ENCODE data around the gene TRAF3IP3. TPM values are rescaled to one million over a fixed set of nuclear protein-coding genes. Genes with fewer than 3 reads are reported as not detected.
"Not testable (repeated sequence)": the region's sequence is repeated elsewhere in the genome, so short reads cannot be mapped to it uniquely, and the experiment has no call there.

The TRAF3IP3 gene
- total RNA-seq, 1 donor = not detected

DNA sequence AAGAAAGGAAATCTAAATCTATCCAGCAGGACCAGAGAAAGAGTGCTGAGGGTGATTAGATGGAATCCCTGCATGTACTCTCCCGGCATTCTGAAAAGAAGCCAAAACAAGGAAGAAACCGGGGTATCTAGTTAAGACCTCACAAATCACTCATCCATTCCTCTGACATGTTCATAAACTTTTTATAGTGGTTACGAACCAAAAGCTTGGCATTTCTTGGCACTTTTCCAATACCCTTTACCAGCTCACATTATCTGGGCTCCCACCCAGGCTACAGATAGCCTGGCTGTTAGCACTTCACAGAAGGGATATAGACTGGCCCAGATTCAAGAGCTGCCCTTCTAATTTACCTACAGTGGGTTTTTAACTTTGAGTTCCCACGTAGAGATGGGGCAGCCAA, 30.3 kb downstream of the TRAF3IP3 start:
- DNase-seq (ENCODE audit: low read depth) = no peak
- TF ChIP-seq, protein P1, sequence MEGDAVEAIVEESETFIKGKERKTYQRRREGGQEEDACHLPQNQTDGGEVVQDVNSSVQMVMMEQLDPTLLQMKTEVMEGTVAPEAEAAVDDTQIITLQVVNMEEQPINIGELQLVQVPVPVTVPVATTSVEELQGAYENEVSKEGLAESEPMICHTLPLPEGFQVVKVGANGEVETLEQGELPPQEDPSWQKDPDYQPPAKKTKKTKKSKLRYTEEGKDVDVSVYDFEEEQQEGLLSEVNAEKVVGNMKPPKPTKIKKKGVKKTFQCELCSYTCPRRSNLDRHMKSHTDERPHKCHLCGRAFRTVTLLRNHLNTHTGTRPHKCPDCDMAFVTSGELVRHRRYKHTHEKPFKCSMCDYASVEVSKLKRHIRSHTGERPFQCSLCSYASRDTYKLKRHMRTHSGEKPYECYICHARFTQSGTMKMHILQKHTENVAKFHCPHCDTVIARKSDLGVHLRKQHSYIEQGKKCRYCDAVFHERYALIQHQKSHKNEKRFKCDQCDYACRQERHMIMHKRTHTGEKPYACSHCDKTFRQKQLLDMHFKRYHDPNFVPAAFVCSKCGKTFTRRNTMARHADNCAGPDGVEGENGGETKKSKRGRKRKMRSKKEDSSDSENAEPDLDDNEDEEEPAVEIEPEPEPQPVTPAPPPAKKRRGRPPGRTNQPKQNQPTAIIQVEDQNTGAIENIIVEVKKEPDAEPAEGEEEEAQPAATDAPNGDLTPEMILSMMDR (IDR thresholded peaks at IDR 0.05; ENCODE audit: insufficient read depth, low read length) = no peak
- H3K4me3 ChIP-seq (ENCODE audit: low read depth, low read length) = no peak overlapping the region

DNA sequence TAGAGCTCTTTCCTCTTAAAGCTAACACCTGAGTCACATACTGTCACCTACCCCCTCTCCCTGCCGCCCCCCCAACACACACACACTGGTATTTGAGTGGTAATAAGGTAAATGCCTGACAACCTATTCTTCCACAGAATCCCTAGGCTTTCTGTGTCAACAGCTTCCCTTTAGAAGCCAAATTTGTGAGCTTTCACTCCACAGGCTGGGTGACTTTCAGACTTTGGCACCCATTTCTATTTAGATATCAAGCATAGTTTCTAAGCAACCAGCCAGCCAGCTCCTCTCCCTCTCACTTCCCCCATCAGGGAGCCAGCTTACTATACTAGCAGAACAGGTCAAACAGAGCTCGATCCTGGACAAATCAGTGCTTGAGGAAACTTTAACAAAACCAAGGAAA, 31.7 kb downstream of the TRAF3IP3 start:
- peak; percentile 49 for DNase-seq (ENCODE audit: low read depth)
- H3K4me3 ChIP-seq (ENCODE audit: low read depth, low read length) = no peak overlapping the region
- TF ChIP-seq, protein P1 (IDR thresholded peaks at IDR 0.05; ENCODE audit: insufficient read depth, low read length) = no peak

DNA sequence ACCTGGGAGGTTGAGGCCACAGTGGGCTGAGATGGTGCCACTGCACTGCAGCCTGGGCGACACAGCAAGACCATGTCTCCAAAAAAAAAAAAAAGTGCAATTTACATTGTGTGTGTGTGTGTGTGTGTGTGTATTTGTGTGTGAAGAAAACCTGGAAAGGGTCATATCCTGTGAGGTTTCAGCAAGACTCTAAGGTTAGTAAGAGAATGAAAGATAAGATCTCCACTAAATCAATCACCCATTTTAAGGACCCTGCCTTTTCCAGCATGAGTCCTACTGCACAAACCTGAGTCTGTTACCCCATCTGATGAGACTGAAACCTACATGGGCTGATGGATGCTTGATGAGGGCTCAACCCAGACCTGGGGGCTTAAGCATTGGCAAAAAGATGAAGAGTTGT, 33.4 kb downstream of the TRAF3IP3 start:
- TF ChIP-seq, protein P1 (IDR thresholded peaks at IDR 0.05; ENCODE audit: insufficient read depth, low read length) = no peak
- no peak for DNase-seq (ENCODE audit: low read depth)
- H3K4me3 ChIP-seq (ENCODE audit: low read depth, low read length) = no peak overlapping the region

DNA sequence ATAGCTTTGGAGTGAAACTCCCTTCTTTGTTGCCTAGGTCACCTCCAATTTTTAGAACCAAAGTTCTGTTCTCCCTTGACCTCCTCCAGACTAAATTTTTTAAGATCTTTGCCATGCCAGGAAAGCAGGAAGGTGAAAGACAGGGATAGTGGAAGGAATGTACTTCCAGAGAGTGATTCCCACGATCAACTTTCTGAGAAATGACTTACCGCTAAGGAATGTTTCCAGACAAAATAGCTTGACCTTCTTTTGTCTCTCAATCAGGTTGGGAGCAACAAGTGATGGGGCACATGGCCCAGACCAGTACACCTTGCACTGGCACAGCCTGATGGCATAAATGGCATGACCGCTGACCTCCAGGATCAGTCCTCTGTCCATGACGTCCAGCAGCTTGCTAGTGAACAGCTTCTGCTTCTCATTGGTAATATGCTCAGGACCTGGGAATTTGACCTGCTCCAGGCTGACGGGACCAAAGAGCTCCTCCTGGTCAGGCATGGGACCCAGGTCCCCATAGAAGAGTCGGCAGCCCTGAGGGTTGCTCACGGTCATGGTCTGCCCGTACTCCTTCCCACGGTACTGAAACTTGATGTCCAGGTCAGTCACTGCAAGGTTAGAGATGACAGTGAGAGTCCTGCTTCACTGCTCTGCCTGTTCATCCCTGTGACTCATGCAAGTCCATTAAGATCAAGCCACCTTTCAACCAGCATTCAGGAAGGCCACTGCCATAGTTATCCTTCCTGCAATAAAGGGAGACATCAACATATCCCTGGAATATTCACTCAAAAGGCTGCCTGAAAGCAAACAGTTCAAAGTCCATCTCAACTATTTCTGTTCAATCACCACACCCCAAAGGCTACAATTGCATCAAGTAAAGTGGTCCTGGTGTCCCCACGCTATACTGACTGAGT, 34.7 kb downstream of the TRAF3IP3 start:
- TF ChIP-seq, protein P1 (IDR thresholded peaks at IDR 0.05; ENCODE audit: insufficient read depth, low read length) = no peak
- no peak for DNase-seq (ENCODE audit: low read depth)
- no peak overlapping the region for H3K4me3 ChIP-seq (ENCODE audit: low read depth, low read length)

DNA sequence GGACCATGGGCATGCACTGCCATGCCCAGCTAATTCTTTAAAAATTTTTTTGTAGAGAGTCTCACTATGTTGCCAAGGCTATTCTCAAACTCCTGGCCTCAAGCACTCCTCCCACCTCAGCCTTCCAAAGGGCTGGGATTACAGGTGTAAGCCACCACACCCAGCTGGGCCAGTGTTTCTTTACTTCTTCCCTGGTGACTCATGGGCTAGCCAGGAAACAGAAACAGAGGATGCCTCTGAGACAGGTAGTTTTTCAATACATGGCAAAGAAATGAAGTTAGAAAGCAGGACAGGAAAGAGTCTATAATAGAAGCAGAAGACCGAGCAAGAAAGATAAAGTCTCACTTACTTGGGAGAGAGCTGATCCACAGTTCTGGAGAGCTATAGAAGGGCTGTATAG, 36.1 kb downstream of the TRAF3IP3 start:
- no peak overlapping the region for H3K4me3 ChIP-seq (ENCODE audit: low read depth, low read length)
- TF ChIP-seq, protein P1 (IDR thresholded peaks at IDR 0.05; ENCODE audit: insufficient read depth, low read length) = no peak
- no peak for DNase-seq (ENCODE audit: low read depth)

DNA sequence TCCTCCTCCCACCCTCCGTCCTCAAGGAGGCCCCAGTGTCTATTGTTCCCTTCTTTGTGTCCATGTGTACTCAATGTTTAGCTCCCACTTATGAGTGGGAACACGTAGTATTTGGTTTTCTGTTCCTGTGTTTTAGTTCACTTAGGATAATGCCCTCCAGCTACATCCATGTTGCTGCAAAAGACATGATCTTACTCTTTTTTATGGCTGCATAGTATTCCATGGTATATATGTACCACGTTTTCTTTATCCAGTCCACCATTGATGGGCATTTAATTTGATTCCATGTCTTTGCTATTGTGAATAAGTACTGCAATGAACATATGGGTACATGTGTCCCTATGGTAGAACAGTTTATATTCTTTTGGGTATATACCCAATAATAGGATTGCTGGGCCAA, 37.9 kb downstream of the TRAF3IP3 start:
- DNase-seq (ENCODE audit: low read depth); H3K4me3 ChIP-seq (ENCODE audit: low read depth, low read length): not testable (repeated sequence)

DNA sequence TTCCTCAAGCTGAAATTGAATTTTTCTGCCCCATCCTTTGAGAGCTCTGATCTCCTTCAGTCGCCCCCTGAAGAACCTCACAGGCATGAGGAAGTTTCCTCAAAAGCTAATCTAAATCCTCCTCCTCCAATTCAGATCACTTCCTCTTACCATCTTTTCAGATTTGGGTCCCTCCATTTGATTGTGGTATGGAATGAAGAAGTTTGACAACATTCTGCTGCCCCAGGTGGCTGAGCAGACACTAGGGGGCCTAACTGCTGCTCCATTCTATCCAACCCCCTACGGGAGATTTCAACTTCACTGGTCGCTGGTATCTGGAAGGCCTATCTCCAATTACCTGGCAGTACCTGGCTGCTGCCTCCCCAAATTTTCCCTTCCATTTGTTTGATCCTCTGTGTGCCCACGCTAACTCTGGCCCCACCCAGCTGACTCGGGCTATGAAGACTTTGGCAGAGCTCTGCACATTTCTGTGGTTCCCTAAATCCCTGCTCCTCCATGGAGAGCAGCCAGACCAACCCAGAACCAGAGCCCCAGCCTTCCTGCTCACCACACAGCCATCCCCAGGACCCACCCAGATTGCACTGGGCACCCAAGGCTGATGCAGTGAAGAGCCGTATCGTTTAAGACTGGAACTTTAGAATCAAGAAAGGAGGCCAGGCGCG, 42.3 kb downstream of the TRAF3IP3 start:
- no peak overlapping the region for H3K4me3 ChIP-seq (ENCODE audit: low read depth, low read length)
- peak; percentile 50 for DNase-seq (ENCODE audit: low read depth)
- TF ChIP-seq, protein P1 (IDR thresholded peaks at IDR 0.05; ENCODE audit: insufficient read depth, low read length) = peak; percentile 9
